GM12878 (cell line): ENCODE results near the gene ZNF385A. TPM values are rescaled to one million over a fixed set of nuclear protein-coding genes. Genes with fewer than 3 reads are reported as not detected.

Source experiments
- ATAC-seq: fragments of 200-7000 bp; cut with Tn5 transposase; 3 replicates; pipeline ENCODE4 v1.9.1; 2020; ENCODE audit warnings: mild to moderate bottlenecking, moderate library complexity
- BruUV-seq: library from RNA; stranded (reverse); fragments of 400-500 nt; replicated peaks from 2 replicates; lab custom pipeline; 2021; lab: Mats Ljungman, UMichigan
- CTCF ChIA-PET: fragments of 300-600 bp; sonication (Branson Sonifier 250); formaldehyde crosslinking; extraction: SDS; loops from one replicate; lab custom pipeline; 2021; ENCODE audit warnings: inconsistent platforms; lab: Yijun Ruan, JAX
- POLR2A ChIA-PET: fragments of 350-600 bp; formaldehyde crosslinking; extraction: SDS; loops from one replicate; lab custom pipeline; 2021; ENCODE audit warnings: inconsistent platforms; lab: Charles Lee
- RAD21 ChIA-PET: fragments of 300-600 bp; sonication (Branson Sonifier 250); formaldehyde crosslinking; loops from one replicate; lab custom pipeline; 2023; ENCODE audit warnings: antibody characterized with exemption; ENCODE audit not compliant: unreplicated experiment; lab: Charles Lee
- SMC1A ChIA-PET: fragments of 300-600 bp; sonication (Branson Sonifier 250); formaldehyde crosslinking; loops from one replicate; lab custom pipeline; 2023; ENCODE audit not compliant: unreplicated experiment, uncharacterized antibody; lab: Charles Lee
- DNase-seq: peaks from one replicate; pipeline ENCODE4 v3.0.0-alpha.2; 2011; ENCODE audit warnings: low read depth, low spot score
- FAIRE-seq: peaks from 3 replicates; lab custom pipeline; 2011; peaks lifted over from hg19 to GRCh38; lab: Jason Lieb, UNC
- H2AFZ ChIP-seq: 2 replicates; pipeline ENCODE4 v1.6.0; 2011; ENCODE audit warnings: low read depth, low read length, control low read depth; ENCODE audit not compliant: control insufficient read depth
- H3K27ac ChIP-seq: 2 replicates; pipeline ENCODE4 v1.5.1; 2011; ENCODE audit warnings: control low read depth; ENCODE audit not compliant: control insufficient read depth, insufficient read depth
- H3K27me3 ChIP-seq, 2 experiments: replicated peaks in 1 of 2; 2 replicates each; pipeline versions ENCODE4 v1.6.0 to v1.6.1; 2011; ENCODE audit warnings: low read length in 1 of 2; ENCODE audit not compliant: control insufficient read depth in 2 of 2, insufficient read depth in 2 of 2
- H3K36me3 ChIP-seq, 2 experiments: 2 replicates each; pipeline ENCODE4 v1.5.1; 2011; ENCODE audit warnings: low read length in 1 of 2; ENCODE audit not compliant: control insufficient read depth in 2 of 2, insufficient read depth in 2 of 2
- H3K4me1 ChIP-seq: 2 replicates; pipeline ENCODE4 v1.6.1; 2011; ENCODE audit warnings: mild to moderate bottlenecking, low read length, moderate library complexity, mixed read lengths; ENCODE audit not compliant: control insufficient read depth, insufficient read depth
- H3K4me2 ChIP-seq: 2 replicates; pipeline ENCODE4 v1.6.0; 2011; ENCODE audit warnings: control low read depth; ENCODE audit not compliant: control insufficient read depth, insufficient read depth
- H3K4me3 ChIP-seq: fragments of 200-600 bp; sonication (generic); 2 replicates; pipeline ENCODE4 v1.5.1; 2016
- H3K79me2 ChIP-seq: 2 replicates; pipeline ENCODE4 v1.6.0; 2011; ENCODE audit warnings: low read length; ENCODE audit not compliant: control insufficient read depth, insufficient read depth
- H3K9ac ChIP-seq: 2 replicates; pipeline ENCODE4 v1.8.0; 2011; ENCODE audit warnings: low read length, control low read depth, mixed read lengths; ENCODE audit not compliant: control insufficient read depth, insufficient read depth
- H3K9me3 ChIP-seq: replicated peaks from 3 replicates; pipeline ENCODE4 v1.5.1; 2011; ENCODE audit warnings: mild to moderate bottlenecking, low read length; ENCODE audit not compliant: control insufficient read depth, insufficient read depth
- H4K20me1 ChIP-seq: 2 replicates; pipeline ENCODE4 v1.6.0; 2011; ENCODE audit not compliant: control insufficient read depth, insufficient read depth
- ATF3 ChIP-seq: IDR thresholded peaks from 2 replicates; pipeline ENCODE4 v1.6.1; 2011; ENCODE audit warnings: low read depth, mild to moderate bottlenecking, low read length, moderate library complexity, borderline replicate concordance; ENCODE audit errors: extremely low read depth
- BACH1 ChIP-seq: fragments of 450-650 bp; IDR thresholded peaks from 2 replicates; pipeline ENCODE4 v1.6.1; 2017; ENCODE audit warnings: mild to moderate bottlenecking, borderline replicate concordance
- EP300 ChIP-seq, 2 experiments: fragments of 150-350 bp in 1 of 2; IDR thresholded peaks; 2 replicates each; pipeline ENCODE4 v1.6.1; 2011 to 2012; ENCODE audit warnings: low read depth in 2 of 2, low read length in 2 of 2, borderline replicate concordance in 1 of 2, improper control_type of control experiment in 1 of 2, inconsistent platforms in 1 of 2; ENCODE audit not compliant: control insufficient read depth in 1 of 2
- SMAD1 ChIP-seq: fragments of 450-650 bp; IDR thresholded peaks from 2 replicates; pipeline ENCODE4 v1.6.1; 2018; ENCODE audit warnings: mild to moderate bottlenecking, low read depth; ENCODE audit not compliant: partially characterized antibody
- WRNIP1 ChIP-seq: IDR thresholded peaks from 2 replicates; pipeline ENCODE4 v1.6.1; 2011; ENCODE audit warnings: low read depth, low read length, improper control_type of control experiment, borderline replicate concordance
- WGBS: methylation state at CpG from one replicate; pipeline ENCODE4 v1.1.6; 2016; ENCODE audit warnings: low lambda C conversion rate; ENCODE audit not compliant: insufficient replicate concordance, insufficient coverage; ENCODE audit errors: missing lambda C conversion rate; 5-methylcytosine and 5-hydroxymethylcytosine counted together
- in situ Hi-C: fragments of 300-500 bp; cut with MboI; formaldehyde crosslinking; loops from 9 replicates; pipeline ENCODE4 v1.14.3; 2018; ENCODE audit warnings: mixed read lengths
- intact Hi-C: fragments of 100-400 bp; cut with micrococcal nuclease; formaldehyde crosslinking; loops from one replicate; pipeline ENCODE4 v1.14.2; 2022; ENCODE audit not compliant: unreplicated experiment
- polyA plus RNA-seq, 11 experiments: library from polyadenylated mRNA; depleted of rRNA in 4 of 11; unstranded in 6 of 11; stranded (reverse) in 5 of 11; fragments of >200 nt; fragmentation: Nextera tagmentation in 4 of 11; fragmentation: Illumina TruSeq in 1 of 11; extraction: Ambion mirVana in 4 of 11; extraction: Trizol in 1 of 11; gene quantifications; 1 replicate in 1 of 11; 2 replicates in 10 of 11; pipeline versions ENCODE4 v1.2.1 to v1.2.3, GENCODE V29; 2011 to 2016; ENCODE audit warnings: inconsistent platforms in 2 of 11, missing spikeins in 2 of 11, low read depth in 1 of 11
- total RNA-seq, 4 experiments: library from RNA; depleted of rRNA in 3 of 4; stranded (reverse); fragments of >200 nt in 3 of 4; fragmentation: Illumina TruSeq in 1 of 4; extraction: Trizol in 1 of 4; gene quantifications; 2 replicates each; pipeline versions ENCODE4 v1.2.1 to v1.2.3, GENCODE V29; 2013 to 2021
- TF ChIP-seq, protein P1 (sequence below): IDR thresholded peaks from 2 replicates; pipeline ENCODE4 v1.6.1; 2012; ENCODE audit warnings: low read depth, low read length, improper control_type of control experiment

ZNF385A gene
- total and polyA plus RNA-seq, 10 of the 15 experiments (the other 5 are each of a cell fraction or from before 2014, with no cell fraction given): 0.26 to 26.1 (median 4.9) TPM

DNA sequence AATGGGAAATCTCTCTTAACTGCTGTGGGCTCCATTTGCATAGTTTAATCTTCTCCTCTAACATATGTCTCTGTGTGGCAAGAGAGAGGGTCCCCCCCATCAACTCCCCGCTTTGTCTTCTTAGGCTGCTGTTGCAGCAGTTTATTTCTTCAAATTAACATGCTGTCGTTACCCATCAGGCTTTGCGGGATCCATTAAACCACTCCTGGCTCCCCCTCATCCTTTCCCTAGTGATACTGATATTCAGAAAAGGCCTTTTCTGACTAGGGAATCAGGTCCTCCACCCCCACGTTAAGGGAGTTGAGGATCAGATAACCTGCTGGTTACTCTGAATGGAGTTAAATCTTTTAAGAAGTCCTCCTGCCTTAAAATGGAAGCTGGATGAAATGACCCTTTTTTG lies 35.5 kb downstream of the ZNF385A start:
- no peaks in the 10 kb centered on the region for H3K9me3 ChIP-seq
- no peak for FAIRE-seq
- H3K27ac ChIP-seq: no peak overlapping the region
- RAD21 ChIA-PET: no interaction called here
- POLR2A ChIA-PET: no interaction called here
- CTCF ChIA-PET: interaction anchor here (4.2 kb wide), 1 partner anchor 12 kb away, joined by 30 read pairs; no protein-coding TSS in a partner anchor
- no peak for DNase-seq
- in situ Hi-C loops: no loop called here
- no TSS peak for BruUV-seq
- H3K4me3 ChIP-seq: no peak overlapping the region
- no peak for ATAC-seq
- H3K4me1 ChIP-seq: peaks cover 8% of the 10 kb centered on the region
- H3K4me2 ChIP-seq: no peak overlapping the region
- SMC1A ChIA-PET: no interaction called here
- intact Hi-C loops: no loop called here
- H4K20me1 ChIP-seq: no peaks in the 10 kb centered on the region
- peaks cover 16 to 30% of the 10 kb centered on the region in 2 experiments for H3K36me3 ChIP-seq
- H3K27me3 ChIP-seq: no peaks in the 10 kb centered on the region
- H2AFZ ChIP-seq: no peak overlapping the region
- TF ChIP-seq, protein P1, sequence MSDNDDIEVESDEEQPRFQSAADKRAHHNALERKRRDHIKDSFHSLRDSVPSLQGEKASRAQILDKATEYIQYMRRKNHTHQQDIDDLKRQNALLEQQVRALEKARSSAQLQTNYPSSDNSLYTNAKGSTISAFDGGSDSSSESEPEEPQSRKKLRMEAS: no peak
- TF ChIP-seq BACH1 (no peak), EP300 (IDR thresholded peaks at IDR 0.05; ENCODE audit: borderline replicate concordance in 1 of 2, control insufficient read depth in 1 of 2, low read depth in 2 of 2, low read length in 2 of 2) (no peak), SMAD1 (no peak), WRNIP1 (no peak), ATF3 (no peak)
- WGBS: 95% methylated on average over 4 of the region's 4 CpGs
- H3K79me2 ChIP-seq: no peaks in the 10 kb centered on the region
- H3K9ac ChIP-seq: no peak overlapping the region
